Measurements from ENCODE around the gene NCAPH2. TPM values are rescaled to one million over a fixed set of nuclear protein-coding genes. Genes with fewer than 3 reads are reported as not detected.

The NCAPH2 gene
- total and polyA plus RNA-seq, 8 donors, result 41.6 to 52.9 (median 45.1) TPM

GRCh38 chr22:50503475-50504145, 4.4 kb upstream of the NCAPH2 start:
- intact Hi-C loops (cut with DNase I), result loop anchor here in 1 of 2 donors (10.0 kb wide), 1 partner anchor 91 kb away; no protein-coding TSS in a partner anchor
- no peak for DNase-seq

GRCh38 chr22:50504369-50505211, 3.4 kb upstream of the NCAPH2 start:
- TF ChIP-seq, protein P1, sequence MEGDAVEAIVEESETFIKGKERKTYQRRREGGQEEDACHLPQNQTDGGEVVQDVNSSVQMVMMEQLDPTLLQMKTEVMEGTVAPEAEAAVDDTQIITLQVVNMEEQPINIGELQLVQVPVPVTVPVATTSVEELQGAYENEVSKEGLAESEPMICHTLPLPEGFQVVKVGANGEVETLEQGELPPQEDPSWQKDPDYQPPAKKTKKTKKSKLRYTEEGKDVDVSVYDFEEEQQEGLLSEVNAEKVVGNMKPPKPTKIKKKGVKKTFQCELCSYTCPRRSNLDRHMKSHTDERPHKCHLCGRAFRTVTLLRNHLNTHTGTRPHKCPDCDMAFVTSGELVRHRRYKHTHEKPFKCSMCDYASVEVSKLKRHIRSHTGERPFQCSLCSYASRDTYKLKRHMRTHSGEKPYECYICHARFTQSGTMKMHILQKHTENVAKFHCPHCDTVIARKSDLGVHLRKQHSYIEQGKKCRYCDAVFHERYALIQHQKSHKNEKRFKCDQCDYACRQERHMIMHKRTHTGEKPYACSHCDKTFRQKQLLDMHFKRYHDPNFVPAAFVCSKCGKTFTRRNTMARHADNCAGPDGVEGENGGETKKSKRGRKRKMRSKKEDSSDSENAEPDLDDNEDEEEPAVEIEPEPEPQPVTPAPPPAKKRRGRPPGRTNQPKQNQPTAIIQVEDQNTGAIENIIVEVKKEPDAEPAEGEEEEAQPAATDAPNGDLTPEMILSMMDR (IDR thresholded peaks at IDR 0.05), result no peak
- H3K27ac ChIP-seq, result no peak overlapping the region
- H3K9me3 ChIP-seq, result no peaks in the 10 kb centered on the region
- ATAC-seq (no peak), DNase-seq (peak in 1 of 4 donors; percentile 82)
- peaks cover 0 to 42% of the 10 kb centered on the region in 2 donors for H3K36me3 ChIP-seq
- peaks cover 16 to 30% of the 10 kb centered on the region in 2 donors for H3K4me1 ChIP-seq
- no peak overlapping the region for H3K4me3 ChIP-seq
- intact Hi-C loops (cut with DNase I), result loop anchor here in 1 of 2 donors (10.0 kb wide), 1 partner anchor 90 kb away; no protein-coding TSS in a partner anchor
- H3K27me3 ChIP-seq, result no peaks in the 10 kb centered on the region

More at GRCh38 chr22:50503475-50504145, 4.4 kb upstream of the NCAPH2 start:
- no peak for ATAC-seq
- peaks cover 8 to 20% of the 10 kb centered on the region in 2 donors for H3K4me1 ChIP-seq
- no peaks in the 10 kb centered on the region for H3K27me3 ChIP-seq
- no peak overlapping the region for H3K27ac ChIP-seq
- TF ChIP-seq, protein P1 (IDR thresholded peaks at IDR 0.05), result no peak
- peaks cover 0 to 42% of the 10 kb centered on the region in 2 donors for H3K36me3 ChIP-seq
- H3K9me3 ChIP-seq, result no peaks in the 10 kb centered on the region
- H3K4me3 ChIP-seq, result no peak overlapping the region

GRCh38 chr22:50505276-50505775, 2.7 kb upstream of the NCAPH2 start:
- no peaks in the 10 kb centered on the region for H3K9me3 ChIP-seq
- intact Hi-C loops (cut with DNase I), result loop anchor here in 1 of 2 donors (10.0 kb wide), 1 partner anchor 89 kb away; no protein-coding TSS in a partner anchor
- ATAC-seq (no peak), DNase-seq (no peak)
- TF ChIP-seq, protein P1 (IDR thresholded peaks at IDR 0.05), result no peak
- peaks cover 17 to 30% of the 10 kb centered on the region in 2 donors for H3K4me1 ChIP-seq
- no peak overlapping the region for H3K4me3 ChIP-seq
- peaks cover 0 to 42% of the 10 kb centered on the region in 2 donors for H3K36me3 ChIP-seq
- H3K27ac ChIP-seq, result no peak overlapping the region
- no peaks in the 10 kb centered on the region for H3K27me3 ChIP-seq

- peak overlapping the region; percentile 88 to 90 for H3K4me3 ChIP-seq
- DNase-seq, result peak in 1 of 4 donors; percentile 80
- H3K36me3 ChIP-seq, result peaks cover 0 to 42% of the 10 kb centered on the region in 2 donors
- no peak for ATAC-seq
- intact Hi-C loops (cut with DNase I), result loop anchor here in 1 of 2 donors (10.0 kb wide), 1 partner anchor 89 kb away; no protein-coding TSS in a partner anchor
- TF ChIP-seq, protein P1 (IDR thresholded peaks at IDR 0.05), result no peak
- H3K27me3 ChIP-seq, result no peaks in the 10 kb centered on the region
- no peak overlapping the region for H3K27ac ChIP-seq
- no peaks in the 10 kb centered on the region for H3K9me3 ChIP-seq
- H3K4me1 ChIP-seq, result peaks cover 17 to 30% of the 10 kb centered on the region in 2 donors
Measured at GRCh38 chr22:50505776-50506610, 2.0 kb upstream of the NCAPH2 start.

Measured in left lung (tissue), 10 donors.